ENCODE results near the gene TWIST2.

TWIST2 gene

GRCh38 chr2:238863231-238863630 lies 15.3 kb downstream of the TWIST2 start:
- H3K36me3 ChIP-seq (ENCODE audit: insufficient read depth, low read length): no peaks in the 10 kb centered on the region
- no peaks in the 10 kb centered on the region for H3K9me3 ChIP-seq (ENCODE audit: low read depth, low read length)
- TF ChIP-seq FOXP2 (optimal IDR thresholded peaks at IDR 0.05; ENCODE audit: control extremely low read depth, extremely low read length, insufficient read depth) (no peak), POLR2AphosphoS5 (IDR thresholded peaks at IDR 0.05; ENCODE audit: borderline replicate concordance, low read depth, low read length) (no peak), EZH2 (IDR thresholded peaks at IDR 0.05) (no peak)
- H3K4me3 ChIP-seq: no peak overlapping the region
- H3K9ac ChIP-seq (ENCODE audit: insufficient read length): no peak overlapping the region
- no peak overlapping the region for H3K27ac ChIP-seq
- DNase-seq (ENCODE audit: low read depth, low spot score): no peak

DNA sequence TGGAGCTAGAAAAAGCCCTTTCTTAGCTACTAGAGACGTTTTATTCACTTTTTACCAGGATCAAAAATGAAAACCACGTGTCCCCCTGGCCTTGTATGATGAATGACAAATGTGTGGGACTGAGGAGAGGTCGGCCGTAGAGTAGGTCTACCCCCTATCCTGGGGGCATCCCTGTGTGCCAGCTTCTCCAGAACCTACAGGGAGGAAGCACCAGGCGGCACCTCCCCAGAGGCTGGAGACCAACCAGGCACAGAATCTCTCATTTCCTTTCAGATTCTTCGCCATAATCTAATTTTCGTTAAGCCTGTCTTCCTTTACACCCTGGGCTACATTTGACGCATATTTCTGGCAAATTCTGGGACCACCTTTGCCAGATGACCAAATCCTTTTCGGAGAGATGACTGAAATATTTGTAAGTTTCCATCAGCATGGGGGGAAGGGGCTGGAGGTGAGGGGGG lies 15.9 kb downstream of the TWIST2 start:
- no peak for TF ChIP-seq FOXP2 (optimal IDR thresholded peaks at IDR 0.05; ENCODE audit: control extremely low read depth, extremely low read length, insufficient read depth)
- TF ChIP-seq EZH2 (IDR thresholded peaks at IDR 0.05): no peak
- DNase-seq (ENCODE audit: low read depth, low spot score): no peak
- Histone ChIP-seq H3K9ac (ENCODE audit: insufficient read length) (no peak overlapping the region), H3K4me3 (no peak overlapping the region), H3K36me3 (ENCODE audit: insufficient read depth, low read length) (no peaks in the 10 kb centered on the region), H3K27ac (no peak overlapping the region), H3K9me3 (ENCODE audit: low read depth, low read length) (no peaks in the 10 kb centered on the region)

DNA sequence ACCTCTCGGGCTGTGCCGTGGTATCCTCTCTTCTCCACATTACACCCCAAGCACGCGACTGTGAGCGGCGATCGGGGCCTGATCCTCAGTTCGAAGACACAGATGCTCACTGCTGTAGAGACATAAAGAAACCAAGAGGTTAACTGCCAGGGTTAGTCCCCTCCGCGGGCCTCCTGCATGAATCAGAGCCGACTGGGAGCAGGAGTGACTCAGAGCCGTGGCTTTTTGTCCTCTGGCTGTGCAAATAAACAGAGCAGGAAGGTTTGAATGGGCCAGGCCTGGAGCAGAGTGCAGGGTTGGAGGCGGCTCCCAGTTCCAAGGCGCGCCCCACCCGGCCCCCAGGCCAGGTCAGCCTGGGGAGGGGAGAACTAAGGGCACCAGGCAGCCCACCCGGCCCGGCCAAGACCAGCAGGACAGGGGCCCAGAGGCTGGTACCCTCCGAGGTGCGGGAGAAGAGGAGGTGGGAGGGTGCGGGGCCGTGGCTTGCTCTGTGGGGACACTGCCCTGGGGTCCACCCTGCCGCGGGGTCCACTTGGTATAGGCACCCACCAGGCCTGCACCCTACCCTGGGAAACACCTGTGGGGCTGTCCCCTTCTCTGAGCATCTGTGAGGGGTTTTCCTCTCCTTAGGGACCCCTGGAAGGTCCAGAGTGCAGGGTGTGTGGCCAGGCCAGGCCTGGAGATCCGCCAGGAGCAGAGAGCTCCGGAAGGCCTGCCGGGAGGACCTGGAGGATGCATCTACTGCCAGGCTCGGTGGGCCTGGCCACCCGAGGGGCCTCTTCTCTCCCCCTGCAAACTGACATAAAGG lies 16.5 kb downstream of the TWIST2 start:
- H3K9ac ChIP-seq (ENCODE audit: insufficient read length): no peak overlapping the region
- no peaks in the 10 kb centered on the region for H3K36me3 ChIP-seq (ENCODE audit: insufficient read depth, low read length)
- no peaks in the 10 kb centered on the region for H3K9me3 ChIP-seq (ENCODE audit: low read depth, low read length)
- H3K4me3 ChIP-seq: no peak overlapping the region
- no peak for TF ChIP-seq FOXP2 (optimal IDR thresholded peaks at IDR 0.05; ENCODE audit: control extremely low read depth, extremely low read length, insufficient read depth)
- TF ChIP-seq POLR2AphosphoS5 (IDR thresholded peaks at IDR 0.05; ENCODE audit: borderline replicate concordance, low read depth, low read length): no peak
- TF ChIP-seq EZH2 (IDR thresholded peaks at IDR 0.05): no peak
- no peak for DNase-seq (ENCODE audit: low read depth, low spot score)
- no peak overlapping the region for H3K27ac ChIP-seq

DNA sequence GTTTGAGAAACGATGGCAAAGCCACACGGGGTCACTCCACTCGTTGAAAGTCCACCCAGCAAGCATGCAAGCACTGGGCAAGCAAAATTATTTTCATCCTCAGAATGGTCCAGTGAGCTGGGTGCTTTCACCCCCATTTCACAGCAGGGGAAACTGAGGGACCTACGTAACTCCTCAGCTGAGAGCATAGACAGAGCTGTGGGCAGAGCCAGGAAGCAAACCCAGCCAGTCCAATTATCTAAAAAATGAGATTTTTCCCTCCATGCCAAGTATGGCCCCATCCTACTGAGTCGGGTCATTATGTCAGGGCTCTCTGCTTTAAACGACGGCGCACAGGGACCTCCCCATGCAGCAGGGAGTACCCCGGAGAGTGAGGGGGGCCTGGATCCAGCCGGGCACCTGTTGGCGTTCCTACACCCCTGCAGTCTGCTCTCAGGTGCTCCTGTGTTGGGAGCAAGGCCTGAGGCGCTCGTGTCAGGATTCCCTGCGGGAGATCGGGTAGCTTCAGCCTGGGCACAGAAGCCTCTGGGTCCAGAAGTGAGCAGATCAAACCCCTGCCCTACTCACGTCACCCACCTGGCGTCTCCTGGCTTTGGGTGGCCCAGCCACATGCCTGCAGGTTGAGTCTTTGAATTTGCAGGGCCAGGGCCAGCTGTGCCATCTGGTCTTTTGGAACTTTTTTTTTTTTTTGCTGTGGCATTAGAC lies 17.3 kb downstream of the TWIST2 start:
- Histone ChIP-seq H3K4me3 (no peak overlapping the region), H3K9ac (ENCODE audit: insufficient read length) (no peak overlapping the region), H3K9me3 (ENCODE audit: low read depth, low read length) (no peaks in the 10 kb centered on the region), H3K36me3 (ENCODE audit: insufficient read depth, low read length) (no peaks in the 10 kb centered on the region), H3K27ac (no peak overlapping the region)
- no peak for DNase-seq (ENCODE audit: low read depth, low spot score)
- TF ChIP-seq POLR2AphosphoS5 (IDR thresholded peaks at IDR 0.05; ENCODE audit: borderline replicate concordance, low read depth, low read length): no peak

DNA sequence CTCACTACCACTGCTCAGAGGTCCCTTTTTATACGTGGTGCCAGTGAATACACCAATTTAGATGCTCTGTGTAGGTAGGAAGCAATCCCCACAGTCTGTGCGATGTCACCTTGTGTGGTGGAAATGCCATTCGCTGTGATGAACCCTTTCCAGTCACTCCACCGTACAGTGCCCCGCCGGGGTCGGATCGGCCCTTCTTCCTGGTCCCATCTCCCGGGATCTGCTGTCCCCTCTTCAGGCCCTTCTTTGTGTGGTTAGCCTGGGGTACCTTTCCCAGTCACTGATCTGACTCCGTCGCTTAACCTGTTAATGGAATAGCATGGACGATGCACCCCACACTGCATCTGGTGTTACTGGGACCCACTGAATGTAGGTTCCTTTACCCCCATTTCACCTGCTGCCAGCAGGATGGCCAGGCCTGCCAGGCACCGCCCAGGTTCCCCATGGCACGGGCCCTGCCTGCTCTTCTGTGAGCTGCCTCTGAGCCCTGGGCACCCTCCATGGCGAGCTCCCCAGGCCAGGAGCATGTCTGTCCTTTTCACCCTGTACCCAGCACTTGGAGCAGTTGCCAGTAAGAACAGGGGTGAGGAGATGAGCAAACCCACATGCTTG lies 18.0 kb downstream of the TWIST2 start:
- no peak for TF ChIP-seq FOXP2 (optimal IDR thresholded peaks at IDR 0.05; ENCODE audit: control extremely low read depth, extremely low read length, insufficient read depth)
- no peak for TF ChIP-seq POLR2AphosphoS5 (IDR thresholded peaks at IDR 0.05; ENCODE audit: borderline replicate concordance, low read depth, low read length)
- TF ChIP-seq EZH2 (IDR thresholded peaks at IDR 0.05): no peak
- Histone ChIP-seq H3K4me3 (no peak overlapping the region), H3K9ac (ENCODE audit: insufficient read length) (no peak overlapping the region), H3K9me3 (ENCODE audit: low read depth, low read length) (no peaks in the 10 kb centered on the region), H3K27ac (no peak overlapping the region), H3K36me3 (ENCODE audit: insufficient read depth, low read length) (no peaks in the 10 kb centered on the region)
- DNase-seq (ENCODE audit: low read depth, low spot score): no peak

GRCh38 chr2:238866656-238867277 lies 18.9 kb downstream of the TWIST2 start:
- no peak overlapping the region for H3K9ac ChIP-seq (ENCODE audit: insufficient read length)
- DNase-seq (ENCODE audit: low read depth, low spot score): no peak
- no peaks in the 10 kb centered on the region for H3K9me3 ChIP-seq (ENCODE audit: low read depth, low read length)
- H3K36me3 ChIP-seq (ENCODE audit: insufficient read depth, low read length): no peaks in the 10 kb centered on the region
- no peak for TF ChIP-seq POLR2AphosphoS5 (IDR thresholded peaks at IDR 0.05; ENCODE audit: borderline replicate concordance, low read depth, low read length)
- no peak for TF ChIP-seq FOXP2 (optimal IDR thresholded peaks at IDR 0.05; ENCODE audit: control extremely low read depth, extremely low read length, insufficient read depth)
- TF ChIP-seq EZH2 (IDR thresholded peaks at IDR 0.05): no peak
- H3K4me3 ChIP-seq: no peak overlapping the region
- H3K27ac ChIP-seq: no peak overlapping the region

GRCh38 chr2:238868067-238868524 lies 20.2 kb downstream of the TWIST2 start:
- H3K9ac ChIP-seq (ENCODE audit: insufficient read length): no peak overlapping the region

More at GRCh38 chr2:238868067-238868524, 20.2 kb downstream of the TWIST2 start:
- no peak for TF ChIP-seq EZH2 (IDR thresholded peaks at IDR 0.05)
- no peak for TF ChIP-seq FOXP2 (optimal IDR thresholded peaks at IDR 0.05; ENCODE audit: control extremely low read depth, extremely low read length, insufficient read depth)
- no peak for TF ChIP-seq POLR2AphosphoS5 (IDR thresholded peaks at IDR 0.05; ENCODE audit: borderline replicate concordance, low read depth, low read length)
- Histone ChIP-seq H3K9me3 (ENCODE audit: low read depth, low read length) (no peaks in the 10 kb centered on the region), H3K36me3 (ENCODE audit: insufficient read depth, low read length) (no peaks in the 10 kb centered on the region), H3K27ac (no peak overlapping the region), H3K4me3 (no peak overlapping the region)
- no peak for DNase-seq (ENCODE audit: low read depth, low spot score)
